Measurements from ENCODE around the gene FMNL2.

DNA sequence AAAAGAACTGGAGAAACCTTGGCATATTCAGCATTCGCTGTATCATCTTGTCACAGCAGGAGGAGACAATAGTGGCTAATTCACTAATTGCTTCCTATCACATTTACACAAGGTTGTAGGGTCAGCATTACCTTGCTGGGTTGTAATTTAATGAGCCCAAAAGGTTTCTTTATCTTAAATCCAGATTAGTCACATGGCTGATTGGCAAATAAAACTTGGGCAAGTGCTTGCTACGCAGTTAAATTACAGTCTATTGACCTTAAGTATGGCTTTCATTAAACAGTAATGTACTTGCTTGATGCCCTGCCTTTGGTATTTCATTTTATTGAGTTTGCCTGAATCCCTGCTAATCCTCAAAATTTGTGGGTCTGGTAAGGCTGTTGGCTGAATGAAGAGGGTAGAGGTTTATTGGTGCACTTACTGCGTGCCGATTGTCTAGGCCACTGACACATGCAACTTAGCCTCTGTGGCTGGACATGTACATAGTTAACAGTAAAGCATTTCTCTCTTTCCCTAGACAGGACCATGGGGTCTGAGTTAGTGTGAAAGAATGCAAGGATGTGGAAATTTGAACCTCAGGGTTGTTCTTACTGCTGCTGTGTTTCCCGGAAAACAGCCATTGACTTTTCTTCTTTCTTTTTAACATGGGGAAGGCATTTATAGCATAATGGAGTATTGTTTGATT is 34.3 kb downstream of the FMNL2 start:
- TF ChIP-seq, protein P1, sequence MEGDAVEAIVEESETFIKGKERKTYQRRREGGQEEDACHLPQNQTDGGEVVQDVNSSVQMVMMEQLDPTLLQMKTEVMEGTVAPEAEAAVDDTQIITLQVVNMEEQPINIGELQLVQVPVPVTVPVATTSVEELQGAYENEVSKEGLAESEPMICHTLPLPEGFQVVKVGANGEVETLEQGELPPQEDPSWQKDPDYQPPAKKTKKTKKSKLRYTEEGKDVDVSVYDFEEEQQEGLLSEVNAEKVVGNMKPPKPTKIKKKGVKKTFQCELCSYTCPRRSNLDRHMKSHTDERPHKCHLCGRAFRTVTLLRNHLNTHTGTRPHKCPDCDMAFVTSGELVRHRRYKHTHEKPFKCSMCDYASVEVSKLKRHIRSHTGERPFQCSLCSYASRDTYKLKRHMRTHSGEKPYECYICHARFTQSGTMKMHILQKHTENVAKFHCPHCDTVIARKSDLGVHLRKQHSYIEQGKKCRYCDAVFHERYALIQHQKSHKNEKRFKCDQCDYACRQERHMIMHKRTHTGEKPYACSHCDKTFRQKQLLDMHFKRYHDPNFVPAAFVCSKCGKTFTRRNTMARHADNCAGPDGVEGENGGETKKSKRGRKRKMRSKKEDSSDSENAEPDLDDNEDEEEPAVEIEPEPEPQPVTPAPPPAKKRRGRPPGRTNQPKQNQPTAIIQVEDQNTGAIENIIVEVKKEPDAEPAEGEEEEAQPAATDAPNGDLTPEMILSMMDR (IDR thresholded peaks at IDR 0.05; ENCODE audit: insufficient read depth, low read depth, low read length): no peak
- no peak for TF ChIP-seq EZH2 (IDR thresholded peaks at IDR 0.05; ENCODE audit: insufficient read depth, low read length)

Measured in astrocyte (in vitro differentiated cells and primary cell).